Neuronal stem cell (in vitro differentiated cells): Measurements from ENCODE around the gene PKLR.

Source experiments
- DNase-seq: peaks from one replicate; pipeline ENCODE4 v3.0.0-alpha.2; 2013; ENCODE audit warnings: low spot score
- H2AFZ ChIP-seq: one replicate; pipeline ENCODE4 v1.6.1; 2013; ENCODE audit warnings: mild to moderate bottlenecking, low read length, inconsistent platforms
- H2AK5ac ChIP-seq: 2 replicates; pipeline ENCODE4 v1.6.1; 2013; ENCODE audit warnings: low read depth, mild to moderate bottlenecking, inconsistent platforms, low read length, moderate library complexity, mixed read lengths
- H2BK120ac ChIP-seq: 2 replicates; pipeline ENCODE4 v1.6.1; 2013; ENCODE audit warnings: low read depth, mild to moderate bottlenecking, inconsistent platforms, low read length, moderate library complexity, mixed read lengths
- H2BK12ac ChIP-seq: one replicate; pipeline ENCODE4 v1.6.1; 2013; ENCODE audit warnings: low read length, inconsistent platforms
- H2BK15ac ChIP-seq: 2 replicates; pipeline ENCODE4 v1.6.1; 2013; ENCODE audit warnings: mild to moderate bottlenecking, low read length, inconsistent platforms, mixed read lengths
- H2BK5ac ChIP-seq: one replicate; pipeline ENCODE4 v1.6.1; 2013; ENCODE audit warnings: inconsistent platforms, mild to moderate bottlenecking, low read length, moderate library complexity
- H3K14ac ChIP-seq: one replicate; pipeline ENCODE4 v1.6.1; 2013; ENCODE audit warnings: low read length, inconsistent platforms
- H3K18ac ChIP-seq: 2 replicates; pipeline ENCODE4 v1.6.1; 2013; ENCODE audit warnings: low read length, inconsistent platforms
- H3K23ac ChIP-seq: 2 replicates; pipeline ENCODE4 v1.6.1; 2013; ENCODE audit warnings: low read depth, mild to moderate bottlenecking, mixed read lengths, low read length, inconsistent platforms; ENCODE audit not compliant: poor library complexity
- H3K27ac ChIP-seq: replicated peaks from 3 replicates; pipeline ENCODE4 v1.5.1; 2013; ENCODE audit warnings: low read length, inconsistent platforms
- H3K27me3 ChIP-seq, 3 experiments: 2 replicates each; pipeline ENCODE4 v1.6.1; 2013; ENCODE audit warnings: low read length in 3 of 3, mild to moderate bottlenecking in 2 of 3, inconsistent platforms in 1 of 3, low read depth in 1 of 3, mixed read lengths in 1 of 3, moderate library complexity in 1 of 3; ENCODE audit not compliant: control insufficient read depth in 3 of 3, insufficient read depth in 3 of 3
- H3K36me3 ChIP-seq, 2 donors: replicated peaks in 1 of 2; 2 replicates each; pipeline ENCODE4 v1.6.1; 2013; ENCODE audit warnings: low read length in 2 of 2; ENCODE audit not compliant: control insufficient read depth in 2 of 2, insufficient read depth in 2 of 2
- H3K4ac ChIP-seq: 2 replicates; pipeline ENCODE4 v1.6.1; 2013; ENCODE audit warnings: inconsistent platforms, mild to moderate bottlenecking, low read length, moderate library complexity
- H3K4me1 ChIP-seq, 2 donors: 1 replicate in 1 of 2; 2 replicates in 1 of 2; pipeline ENCODE4 v1.6.1; 2013; ENCODE audit warnings: low read length in 2 of 2, low read depth in 1 of 2; ENCODE audit not compliant: control insufficient read depth in 2 of 2, insufficient read depth in 1 of 2
- H3K4me2 ChIP-seq: one replicate; pipeline ENCODE4 v1.6.1; 2013; ENCODE audit warnings: mild to moderate bottlenecking, low read length, inconsistent platforms; ENCODE audit not compliant: insufficient read depth, poor library complexity, severe bottlenecking
- H3K4me3 ChIP-seq, 2 donors: 2 replicates each; pipeline ENCODE4 v1.5.1; 2013; ENCODE audit warnings: low read length in 2 of 2, mild to moderate bottlenecking in 2 of 2, inconsistent platforms in 1 of 2, moderate library complexity in 1 of 2
- H3K79me1 ChIP-seq: one replicate; pipeline ENCODE4 v1.6.1; 2013; ENCODE audit warnings: low read depth, mild to moderate bottlenecking, inconsistent platforms, low read length, moderate library complexity
- H3K9ac ChIP-seq: one replicate; pipeline ENCODE4 v1.6.1; 2013; ENCODE audit warnings: mild to moderate bottlenecking, low read depth, low read length, inconsistent platforms; ENCODE audit not compliant: poor library complexity
- H3K9me3 ChIP-seq, 2 donors: replicated peaks in 1 of 2; 2 replicates each; pipeline versions ENCODE3 to v1.6.1; 2013; ENCODE audit warnings: low read length in 2 of 2, mild to moderate bottlenecking in 2 of 2, inconsistent platforms in 1 of 2, low read depth in 1 of 2, mixed read lengths in 1 of 2, moderate library complexity in 1 of 2; ENCODE audit not compliant: control insufficient read depth in 2 of 2, insufficient read depth in 1 of 2
- H4K8ac ChIP-seq: one replicate; pipeline ENCODE4 v1.6.1; 2013; ENCODE audit warnings: low read depth, mild to moderate bottlenecking, inconsistent platforms, low read length, moderate library complexity
- H4K91ac ChIP-seq: one replicate; pipeline ENCODE4 v1.6.1; 2013; ENCODE audit warnings: low read length, low read depth, mild to moderate bottlenecking, inconsistent platforms; ENCODE audit not compliant: poor library complexity
- WGBS, 2 donors: extraction: QIAGEN DNeasy Blood & Tissue Kit; methylation state at CpG; one replicate each; pipeline ENCODE4 v1.1.7; 2013; ENCODE audit warnings: missing lambda C conversion rate in 2 of 2, mixed read lengths in 1 of 2; ENCODE audit not compliant: insufficient read length in 2 of 2, insufficient replicate concordance in 1 of 2; ENCODE audit errors: extremely low coverage in 2 of 2; 5-methylcytosine and 5-hydroxymethylcytosine counted together

The PKLR gene

GRCh38 chr1:155307247-155307740 is 6.1 kb upstream of the PKLR start:
- H3K9ac ChIP-seq = no peak overlapping the region
- no peak overlapping the region for H4K91ac ChIP-seq
- no peak overlapping the region for H2BK12ac ChIP-seq
- H3K79me1 ChIP-seq = peaks cover 9% of the 10 kb centered on the region
- no peak overlapping the region for H2BK5ac ChIP-seq
- H2AK5ac ChIP-seq = peak overlapping the region; percentile 34
- H3K18ac ChIP-seq = no peak overlapping the region
- no peak overlapping the region for H2BK15ac ChIP-seq
- peaks cover 17 to 21% of the 10 kb centered on the region in 2 donors for H3K4me1 ChIP-seq
- H3K27ac ChIP-seq = peak overlapping the region; percentile 87
- H3K4me3 ChIP-seq = no peak overlapping the region
- no peak overlapping the region for H3K23ac ChIP-seq
- H2AFZ ChIP-seq = no peak overlapping the region
- no peaks in the 10 kb centered on the region for H3K27me3 ChIP-seq
- no peak overlapping the region for H2BK120ac ChIP-seq
- H3K14ac ChIP-seq = no peak overlapping the region
- no peak overlapping the region for H4K8ac ChIP-seq
- peaks cover 11 to 28% of the 10 kb centered on the region in 2 donors for H3K36me3 ChIP-seq
- H3K4me2 ChIP-seq = no peak overlapping the region
- H3K4ac ChIP-seq = no peak overlapping the region
- no peak for DNase-seq
- H3K9me3 ChIP-seq = no peaks in the 10 kb centered on the region
- no CpG with 5 or more reads among the region's 6 CpGs for WGBS, 2 donors

DNA sequence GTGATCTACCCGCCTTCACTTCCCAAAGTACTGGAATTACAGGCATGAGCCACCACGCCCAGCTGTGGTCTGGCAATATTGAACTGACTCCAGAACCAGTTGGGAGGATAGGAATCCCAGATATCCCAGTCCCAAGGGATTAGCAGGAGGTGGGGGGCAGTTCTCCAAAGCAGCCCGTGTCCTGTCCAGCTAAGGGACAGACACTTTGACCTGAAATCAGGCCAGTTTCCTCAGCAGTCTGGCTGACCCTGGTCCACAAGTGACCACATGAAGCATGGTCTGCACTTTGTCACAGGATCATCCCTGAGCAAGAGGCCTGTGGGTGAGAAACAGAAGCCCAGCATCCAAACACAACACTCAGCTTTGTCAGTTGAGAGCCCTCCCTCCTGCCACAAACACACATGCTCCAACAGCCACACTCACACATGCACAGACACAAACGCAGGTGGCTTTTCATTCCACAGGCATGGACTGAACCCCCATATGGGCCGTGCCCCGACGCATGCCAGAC is 4.7 kb upstream of the PKLR start:
- Histone ChIP-seq H4K8ac (no peak overlapping the region), H3K27ac (no peak overlapping the region), H2BK12ac (peak overlapping the region; percentile 0), H2AFZ (peak overlapping the region; percentile 73), H3K4me1 (peaks cover 17 to 18% of the 10 kb centered on the region in 2 donors), H2BK120ac (no peak overlapping the region), H3K14ac (no peak overlapping the region), H2BK15ac (no peak overlapping the region), H3K4me3 (no peak overlapping the region), H3K79me1 (peaks cover 9% of the 10 kb centered on the region), H3K9ac (no peak overlapping the region), H3K9me3 (no peaks in the 10 kb centered on the region), H2AK5ac (peak overlapping the region; percentile 0), H3K18ac (peak overlapping the region; percentile 55), H3K27me3 (no peaks in the 10 kb centered on the region), H3K36me3 (peaks cover 6 to 15% of the 10 kb centered on the region in 2 donors), H3K23ac (no peak overlapping the region), H2BK5ac (no peak overlapping the region), H3K4me2 (no peak overlapping the region), H4K91ac (no peak overlapping the region), H3K4ac (no peak overlapping the region)
- DNase-seq = no peak
- WGBS, 2 donors = no CpG with 5 or more reads among the region's 7 CpGs

DNA sequence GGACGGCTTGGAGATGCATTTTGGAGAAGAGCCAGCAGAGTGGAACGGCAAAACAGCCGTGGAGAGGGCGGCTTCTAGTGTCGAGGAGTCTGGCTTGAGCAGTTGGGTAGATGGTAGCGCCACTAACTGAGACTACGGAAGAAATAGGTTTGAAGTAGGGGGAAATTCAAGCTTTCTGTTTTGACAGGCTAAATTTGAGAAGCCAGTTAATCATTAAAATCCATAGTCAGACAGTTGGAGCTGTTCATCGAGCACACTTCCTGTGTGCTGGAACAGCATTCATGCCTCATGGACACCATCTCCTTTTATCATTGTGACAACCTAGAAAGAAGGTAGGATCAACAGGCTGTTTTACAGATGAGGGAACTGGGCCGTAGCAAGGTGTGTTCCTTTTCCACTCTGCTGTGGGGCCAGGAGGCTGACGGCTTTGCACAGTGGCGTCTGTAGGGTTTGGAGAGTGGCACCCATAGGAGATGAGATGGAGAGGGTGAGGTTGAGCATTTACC is 3.4 kb upstream of the PKLR start:
- Histone ChIP-seq H3K4me1 (peaks cover 8 to 10% of the 10 kb centered on the region in 2 donors), H2BK12ac (peak overlapping the region; percentile 75), H3K18ac (no peak overlapping the region), H3K4me3 (no peak overlapping the region), H3K36me3 (peaks cover 0 to 2% of the 10 kb centered on the region in 2 donors), H2AFZ (no peak overlapping the region), H3K4me2 (no peak overlapping the region), H4K91ac (no peak overlapping the region), H3K23ac (no peak overlapping the region), H3K9ac (no peak overlapping the region), H2AK5ac (no peak overlapping the region), H3K27me3 (no peaks in the 10 kb centered on the region), H3K9me3 (no peaks in the 10 kb centered on the region), H2BK5ac (no peak overlapping the region), H2BK15ac (peak overlapping the region; percentile 76), H3K4ac (peak overlapping the region; percentile 43), H2BK120ac (no peak overlapping the region), H3K27ac (no peak overlapping the region), H3K79me1 (peaks cover 1% of the 10 kb centered on the region), H4K8ac (no peak overlapping the region), H3K14ac (no peak overlapping the region)
- DNase-seq = no peak
- no CpG with 5 or more reads among the region's 11 CpGs for WGBS, 2 donors

DNA sequence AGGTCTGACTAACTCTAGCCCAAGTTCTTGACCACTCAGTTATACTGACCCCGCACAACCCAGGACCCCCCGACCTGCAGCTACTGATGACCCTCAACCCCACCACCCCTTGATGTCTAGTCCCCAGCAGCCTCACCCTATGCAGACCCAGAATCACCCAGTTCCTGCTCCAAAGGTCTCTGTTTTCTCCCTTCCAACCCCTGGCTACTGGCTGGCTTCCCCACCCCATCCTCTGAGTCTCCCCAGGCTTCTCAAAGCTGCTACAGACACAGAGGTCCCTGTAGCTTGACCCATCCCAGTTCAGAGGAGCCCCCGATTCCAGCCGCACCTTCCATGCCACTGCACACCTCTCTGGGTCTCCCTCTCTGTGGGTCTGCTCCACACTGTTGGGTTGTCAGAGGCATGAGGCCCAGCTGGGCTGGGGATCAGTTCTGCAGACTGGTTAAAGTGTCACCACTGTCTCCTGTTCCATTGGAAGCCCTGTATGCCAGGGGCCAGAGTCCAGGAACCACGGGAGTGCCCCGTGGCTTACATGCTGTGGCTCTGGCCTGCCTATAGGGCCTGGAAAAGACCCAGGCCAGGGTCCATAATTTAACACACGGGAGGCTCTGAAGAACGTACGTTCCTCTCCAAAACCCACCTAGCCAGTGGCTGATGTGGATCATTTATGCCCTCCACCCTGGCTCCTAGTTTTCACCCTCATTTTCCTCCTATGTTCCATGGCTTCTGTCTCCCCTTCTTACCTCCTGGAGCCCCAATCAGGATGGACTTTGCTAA is 497 bp downstream of the PKLR start:
- Histone ChIP-seq H2AFZ (peak overlapping the region; percentile 49), H2BK120ac (no peak overlapping the region), H3K36me3 (no peaks in the 10 kb centered on the region), H3K14ac (no peak overlapping the region), H4K91ac (no peak overlapping the region), H3K4me3 (no peak overlapping the region), H3K27ac (no peak overlapping the region), H2BK15ac (peak overlapping the region; percentile 88), H3K4me2 (no peak overlapping the region), H2AK5ac (peak overlapping the region; percentile 89), H4K8ac (no peak overlapping the region), H2BK12ac (peak overlapping the region; percentile 31), H3K4ac (no peak overlapping the region), H3K9me3 (peaks cover 0 to 4% of the 10 kb centered on the region in 2 donors), H3K4me1 (peaks cover 0 to 2% of the 10 kb centered on the region in 2 donors), H3K27me3 (peaks cover 0 to 11% (median 6%) of the 10 kb centered on the region in 3 experiments), H3K18ac (peak overlapping the region; percentile 31), H2BK5ac (no peak overlapping the region), H3K9ac (no peak overlapping the region), H3K79me1 (no peaks in the 10 kb centered on the region), H3K23ac (no peak overlapping the region)
- DNase-seq = no peak
- WGBS, 2 donors = no CpG with 5 or more reads among the region's 9 CpGs
